Measurements from ENCODE around the gene AUTS2.
A peak's percentile ranks its signal among the peaks of the same experiment; 100 is the strongest.
"Not testable (repeated sequence)": the region's sequence is repeated elsewhere in the genome, so short reads cannot be mapped to it uniquely, and the experiment has no call there.

The AUTS2 gene

DNA sequence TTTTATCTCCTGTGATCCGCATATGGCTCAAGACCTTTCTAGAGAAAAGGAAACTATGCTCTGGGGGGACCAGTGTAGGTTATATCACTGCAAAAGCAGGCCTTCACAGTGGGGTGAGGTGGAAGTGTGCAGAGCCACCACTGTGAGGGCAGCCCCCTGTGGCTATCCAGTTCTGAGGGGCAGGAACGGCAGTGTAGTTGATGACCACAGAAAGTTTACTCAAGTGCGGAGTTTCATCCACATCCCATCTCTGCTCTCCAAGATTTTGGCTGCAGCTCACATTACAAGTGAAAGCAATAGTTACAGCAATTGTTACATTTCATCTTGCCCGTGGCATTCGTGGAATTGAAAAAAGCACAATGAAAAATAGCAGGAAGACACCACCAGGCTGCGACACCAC, 1187.8 kb downstream of the AUTS2 start:
- no peak for DNase-seq

DNA sequence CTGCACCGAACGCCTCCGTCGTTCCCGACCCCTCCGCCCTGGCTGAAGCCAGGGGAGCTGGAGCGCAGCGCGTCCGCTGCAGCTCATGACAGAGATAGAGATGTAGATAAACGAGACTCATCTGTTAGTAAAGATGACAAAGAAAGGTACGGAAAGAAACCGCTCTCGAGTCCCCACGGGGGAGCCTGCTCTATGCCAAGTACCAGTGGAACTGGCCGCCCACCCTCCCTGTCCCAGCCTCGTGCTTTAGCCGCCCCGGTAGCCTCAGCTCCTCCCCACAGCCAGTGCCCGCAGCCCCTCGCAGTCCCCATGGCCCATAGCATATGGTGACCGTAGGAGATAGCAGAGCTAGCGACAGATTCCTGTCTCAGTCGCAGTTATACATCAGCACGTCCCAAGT, 1189.0 kb downstream of the AUTS2 start:
- DNase-seq = no peak

DNA sequence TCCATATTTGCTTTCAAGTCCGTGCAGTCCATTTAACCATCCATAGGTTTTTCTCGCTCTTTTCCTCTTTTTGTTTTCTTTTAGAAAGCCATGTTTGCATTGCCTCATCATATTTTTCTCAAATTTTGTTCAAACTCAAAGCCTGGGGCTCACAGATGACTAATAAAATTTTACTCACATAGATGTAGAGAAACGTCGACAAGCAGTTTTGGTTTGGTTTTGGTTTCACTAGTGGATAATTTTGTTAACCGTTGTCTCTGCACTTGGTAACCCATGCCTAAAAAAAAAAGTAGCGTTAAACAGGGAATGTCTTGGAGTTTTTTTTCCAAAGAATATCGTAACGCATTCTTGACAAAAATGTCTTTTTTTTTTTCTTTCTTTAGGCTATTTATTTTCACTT, 1189.5 kb downstream of the AUTS2 start:
- no peak for DNase-seq

DNA sequence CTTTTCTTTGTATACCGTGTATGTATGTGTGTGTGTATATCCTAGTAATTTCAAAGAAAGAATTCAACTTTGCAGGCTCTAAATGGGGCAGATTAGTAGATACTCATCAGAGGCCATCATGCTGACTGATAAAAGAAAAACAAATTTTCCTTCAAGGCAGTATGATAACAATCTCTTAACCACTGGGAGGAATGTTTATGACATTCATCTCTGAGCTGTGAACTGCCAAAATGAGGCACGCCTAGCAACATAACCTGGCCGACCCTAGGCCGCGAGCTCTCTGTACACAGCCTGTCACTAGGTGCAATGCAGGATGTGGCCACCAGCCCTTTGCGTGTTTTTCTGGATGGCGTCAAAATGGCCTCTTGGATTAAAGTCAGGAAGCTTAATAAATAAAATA, 1190.0 kb downstream of the AUTS2 start:
- no peak for DNase-seq

DNA sequence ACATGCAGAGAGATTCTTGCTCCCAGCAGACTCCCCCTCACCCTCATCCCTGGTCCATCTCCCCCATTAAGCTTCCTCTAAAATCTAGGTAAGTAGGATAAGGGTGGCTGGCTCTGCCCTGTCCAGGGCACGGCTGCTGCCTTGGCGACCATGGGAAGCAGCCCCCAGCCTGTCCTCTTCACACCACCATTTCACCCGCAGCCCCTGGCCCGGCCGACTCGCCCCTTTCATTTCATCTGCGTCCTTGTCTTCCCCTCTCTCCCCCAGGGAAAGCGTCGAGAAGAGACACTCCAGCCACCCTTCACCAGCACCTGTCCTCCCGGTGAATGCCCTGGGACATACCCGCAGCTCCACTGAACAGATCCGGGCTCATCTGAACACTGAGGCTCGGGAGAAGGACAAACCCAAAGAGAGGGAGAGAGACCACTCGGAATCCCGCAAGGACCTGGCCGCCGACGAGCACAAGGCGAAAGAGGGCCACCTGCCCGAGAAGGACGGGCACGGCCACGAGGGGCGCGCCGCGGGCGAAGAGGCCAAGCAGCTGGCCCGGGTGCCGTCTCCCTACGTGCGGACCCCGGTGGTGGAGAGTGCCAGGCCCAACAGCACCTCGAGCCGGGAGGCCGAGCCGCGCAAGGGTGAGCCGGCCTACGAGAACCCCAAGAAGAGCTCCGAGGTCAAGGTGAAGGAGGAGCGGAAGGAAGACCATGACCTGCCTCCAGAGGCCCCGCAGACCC, 1191.4 kb downstream of the AUTS2 start:
- DNase-seq = no peak

DNA sequence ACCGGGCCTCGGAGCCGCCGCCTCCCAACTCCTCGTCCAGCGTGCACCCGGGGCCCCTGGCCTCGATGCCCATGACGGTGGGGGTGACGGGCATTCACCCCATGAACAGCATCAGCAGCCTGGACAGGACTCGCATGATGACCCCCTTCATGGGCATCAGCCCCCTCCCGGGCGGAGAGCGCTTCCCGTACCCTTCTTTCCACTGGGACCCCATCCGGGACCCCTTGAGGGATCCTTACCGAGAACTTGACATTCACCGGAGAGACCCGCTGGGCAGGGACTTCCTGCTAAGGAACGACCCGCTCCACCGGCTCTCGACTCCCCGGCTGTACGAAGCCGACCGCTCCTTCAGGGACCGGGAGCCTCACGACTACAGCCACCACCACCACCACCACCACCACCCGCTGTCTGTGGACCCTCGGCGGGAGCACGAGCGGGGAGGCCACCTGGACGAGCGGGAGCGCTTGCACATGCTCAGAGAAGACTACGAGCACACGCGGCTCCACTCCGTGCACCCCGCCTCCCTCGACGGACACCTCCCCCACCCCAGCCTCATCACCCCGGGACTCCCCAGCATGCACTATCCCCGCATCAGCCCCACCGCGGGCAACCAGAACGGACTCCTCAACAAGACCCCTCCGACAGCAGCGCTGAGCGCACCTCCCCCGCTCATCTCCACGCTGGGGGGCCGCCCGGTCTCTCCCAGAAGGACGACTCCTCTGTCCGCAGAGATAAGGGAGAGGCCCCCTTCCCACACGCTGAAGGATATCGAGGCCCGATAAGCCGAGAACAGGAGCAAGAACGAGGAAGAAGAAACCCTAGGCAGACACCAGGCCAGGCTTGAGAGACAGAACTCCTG, 1192.2 kb downstream of the AUTS2 start:
- no peak for DNase-seq

DNA sequence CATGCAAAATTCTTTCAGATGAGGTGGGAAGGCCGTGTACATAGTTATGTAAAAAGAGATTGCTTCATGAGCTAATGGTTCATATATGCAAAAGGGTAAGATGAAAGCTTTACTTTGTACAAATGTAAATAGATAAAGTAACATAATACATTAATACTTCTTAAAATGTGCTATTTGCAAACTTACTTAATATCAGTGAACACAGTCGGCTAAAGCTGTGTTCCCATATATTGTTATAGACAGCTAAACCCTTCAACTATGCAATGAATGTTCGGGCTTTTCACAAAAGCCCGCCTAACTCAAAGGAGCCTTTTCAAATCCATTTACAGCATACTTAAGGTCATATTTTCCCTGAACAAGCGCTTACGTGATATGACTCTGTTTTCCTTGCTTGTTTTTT, 1193.1 kb downstream of the AUTS2 start:
- DNase-seq = no peak

DNA sequence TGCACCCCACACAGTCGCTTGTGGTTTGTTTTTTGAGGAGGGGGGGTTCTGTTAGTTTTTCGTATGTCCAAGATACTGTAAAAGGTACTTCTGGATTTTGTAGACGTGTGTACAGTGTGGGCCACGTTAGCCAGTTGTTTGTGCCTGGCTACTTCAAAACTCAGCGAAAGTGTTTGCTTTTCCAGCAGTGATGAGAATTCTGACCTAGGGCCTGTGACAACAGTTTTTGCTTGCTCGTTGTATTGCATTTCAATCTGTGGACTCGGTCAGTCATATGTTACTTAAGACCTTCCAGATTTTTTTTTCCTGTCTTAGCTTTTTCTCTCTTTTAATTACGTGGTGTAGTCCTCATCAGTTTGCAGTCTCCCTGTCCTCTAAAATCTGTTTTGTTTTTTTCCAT, 1194.8 kb downstream of the AUTS2 start:
- no peak for DNase-seq

DNA sequence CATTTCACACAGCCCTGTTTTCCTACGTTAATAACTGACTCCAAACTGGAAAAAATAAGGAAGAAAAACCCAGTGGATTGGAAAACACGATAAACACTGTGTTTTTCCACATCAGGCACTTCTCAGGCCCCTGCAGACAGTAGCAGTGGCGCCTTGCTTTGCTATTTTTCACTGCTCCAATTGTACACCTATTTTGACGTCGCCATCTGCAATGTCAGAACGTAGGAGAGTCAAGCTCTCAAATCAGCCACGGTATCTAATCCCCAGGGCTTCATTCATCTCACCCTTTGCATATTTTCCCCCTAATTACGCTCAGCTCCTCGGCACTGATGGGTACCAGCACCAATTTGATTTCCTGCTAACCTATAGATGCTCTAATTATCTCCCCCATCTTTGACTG, 1195.5 kb downstream of the AUTS2 start:
- no peak for DNase-seq

DNA sequence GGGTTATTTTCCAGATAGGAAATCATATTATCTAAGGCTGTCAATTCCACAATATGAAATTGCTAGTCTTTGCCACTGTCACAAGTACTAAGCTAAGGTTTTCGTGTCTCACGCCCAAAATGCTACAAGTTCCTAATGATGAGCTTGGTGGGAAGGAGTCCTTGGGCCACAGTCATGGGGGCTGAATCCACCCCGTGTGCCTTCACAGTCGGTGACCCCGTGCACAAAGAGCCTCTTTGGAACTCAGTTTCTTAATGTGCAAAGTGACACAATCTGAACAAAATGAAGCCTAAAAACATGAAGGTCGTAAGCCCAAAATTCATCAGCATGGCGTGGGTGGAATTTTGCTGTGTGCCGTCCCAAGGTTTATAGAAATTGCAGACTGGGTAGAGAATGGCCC, 1196.7 kb downstream of the AUTS2 start:
- DNase-seq = no peak

DNA sequence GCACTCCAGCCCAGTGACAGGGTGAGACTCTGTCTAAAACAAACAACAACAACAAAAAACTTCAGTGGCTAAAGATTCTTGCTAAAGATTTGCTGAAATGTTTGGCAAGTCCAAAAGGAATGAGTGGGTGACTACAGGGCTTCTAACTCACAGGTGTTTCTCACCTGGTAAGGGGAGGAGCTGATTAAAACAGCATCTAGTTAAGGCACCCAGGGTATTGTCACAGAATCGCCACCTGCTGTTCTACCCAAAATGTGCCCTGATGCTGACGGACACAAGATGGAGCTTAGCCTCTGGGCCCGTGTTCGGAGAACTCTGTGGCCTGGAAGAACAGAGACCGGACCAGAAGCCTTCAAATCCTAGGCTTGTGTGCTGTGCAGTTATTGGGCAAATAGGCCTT, 1197.7 kb downstream of the AUTS2 start:
- no peak for DNase-seq

DNA sequence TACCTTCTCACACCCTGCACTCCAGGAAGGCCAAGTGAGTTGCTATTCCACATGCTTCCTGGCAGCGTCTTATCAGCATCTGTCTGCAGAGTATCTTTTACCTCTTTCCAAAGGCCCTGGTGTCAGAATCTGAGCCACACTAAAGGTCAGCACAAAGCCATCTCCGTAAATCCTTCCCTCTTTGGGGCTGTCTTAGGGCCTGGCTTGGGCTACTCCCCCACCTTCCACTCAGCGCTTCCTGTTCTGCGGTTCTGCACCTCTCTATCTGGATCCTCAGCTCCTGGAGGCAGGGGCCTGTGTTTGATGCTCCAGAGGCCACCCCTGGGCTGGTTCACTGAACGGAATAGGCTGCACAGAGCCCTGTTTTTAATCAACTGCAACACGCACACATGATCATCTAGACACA, 1198.8 kb downstream of the AUTS2 start:
- no peak for DNase-seq

DNA sequence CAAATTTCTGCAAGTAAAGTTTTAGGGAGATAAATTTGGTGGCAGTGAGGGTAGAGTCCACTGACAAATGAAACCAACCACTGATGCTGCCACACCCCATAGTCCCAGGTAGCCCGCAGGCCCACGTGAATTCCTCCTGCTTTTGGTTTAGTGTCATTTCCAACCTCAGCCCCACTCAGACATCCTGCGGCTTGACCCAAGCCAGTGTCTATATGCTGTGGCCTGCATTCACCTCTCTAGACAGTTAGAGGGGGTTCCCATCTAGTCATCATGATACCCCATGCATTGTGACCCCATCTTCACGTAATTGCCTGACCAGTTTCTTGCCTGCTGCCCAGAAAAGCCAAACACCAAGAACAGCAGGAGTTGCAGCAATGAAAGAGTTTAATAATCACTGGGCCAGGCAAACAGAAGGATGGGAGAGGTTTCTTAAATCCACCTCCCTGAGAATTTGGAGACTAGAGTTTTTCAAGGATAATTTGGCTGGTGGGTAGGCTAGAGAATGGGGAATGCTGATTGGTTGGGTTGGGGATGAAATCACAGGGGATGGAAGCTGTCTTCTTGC, 1201.6 kb downstream of the AUTS2 start:
- DNase-seq = no peak

DNA sequence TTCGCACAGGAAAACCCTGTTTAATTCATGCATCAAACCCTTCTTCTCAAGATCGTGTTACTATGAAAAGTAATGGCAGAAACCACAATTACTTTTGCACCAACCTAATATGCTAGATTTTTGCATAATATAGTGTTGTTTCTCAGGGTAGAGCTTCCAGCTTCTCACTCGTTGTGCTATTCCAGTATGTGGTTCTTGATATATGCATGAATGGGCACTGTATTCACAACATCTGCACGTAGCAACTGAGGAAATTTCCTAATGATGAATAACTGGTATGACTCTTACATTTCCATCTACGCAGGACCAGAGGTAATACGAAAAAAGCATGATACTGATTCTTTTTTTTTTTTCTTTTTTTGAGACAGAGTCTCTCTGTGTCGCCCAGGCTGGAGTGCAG, 1207.1 kb downstream of the AUTS2 start:
- no peak for DNase-seq

DNA sequence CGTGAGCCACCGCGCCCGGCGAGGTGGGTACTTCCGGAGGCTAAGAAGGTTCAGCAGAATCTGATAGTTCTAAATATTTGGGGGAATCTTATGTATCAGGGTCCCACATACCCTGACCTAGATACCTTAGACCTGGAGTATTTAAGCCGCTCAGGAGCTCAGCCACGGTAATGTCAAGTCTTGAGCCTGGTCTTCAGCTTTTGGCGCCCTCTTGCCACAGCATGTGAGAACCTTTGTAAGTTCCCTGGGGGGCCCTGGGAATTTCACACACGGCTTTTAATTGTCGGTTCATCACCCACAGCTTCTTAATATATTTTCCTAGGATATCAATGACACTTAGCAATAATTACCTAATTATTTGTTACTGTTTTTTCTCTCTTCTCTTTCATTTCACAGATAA, 1209.4 kb downstream of the AUTS2 start:
- no peak for DNase-seq

DNA sequence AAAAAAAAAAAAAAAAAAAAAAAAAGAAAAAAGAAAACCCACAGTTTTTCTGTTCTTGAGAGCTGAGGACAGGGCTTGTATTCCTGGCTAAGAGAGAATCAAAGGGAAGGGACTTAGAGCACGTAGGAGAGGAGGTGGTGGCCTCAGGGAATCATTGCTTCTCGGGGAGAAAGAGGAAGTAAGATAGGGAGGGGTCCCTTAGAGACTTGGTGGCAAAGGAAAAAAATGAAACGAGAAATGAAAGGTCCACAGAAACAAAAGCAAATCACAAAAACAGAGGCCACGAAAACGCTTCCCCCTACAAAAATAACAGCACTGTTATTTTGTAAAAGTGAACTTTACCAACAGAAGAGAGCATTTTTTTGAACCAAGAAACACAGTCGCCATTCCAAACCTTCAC, 1210.6 kb downstream of the AUTS2 start:
- no peak for DNase-seq

DNA sequence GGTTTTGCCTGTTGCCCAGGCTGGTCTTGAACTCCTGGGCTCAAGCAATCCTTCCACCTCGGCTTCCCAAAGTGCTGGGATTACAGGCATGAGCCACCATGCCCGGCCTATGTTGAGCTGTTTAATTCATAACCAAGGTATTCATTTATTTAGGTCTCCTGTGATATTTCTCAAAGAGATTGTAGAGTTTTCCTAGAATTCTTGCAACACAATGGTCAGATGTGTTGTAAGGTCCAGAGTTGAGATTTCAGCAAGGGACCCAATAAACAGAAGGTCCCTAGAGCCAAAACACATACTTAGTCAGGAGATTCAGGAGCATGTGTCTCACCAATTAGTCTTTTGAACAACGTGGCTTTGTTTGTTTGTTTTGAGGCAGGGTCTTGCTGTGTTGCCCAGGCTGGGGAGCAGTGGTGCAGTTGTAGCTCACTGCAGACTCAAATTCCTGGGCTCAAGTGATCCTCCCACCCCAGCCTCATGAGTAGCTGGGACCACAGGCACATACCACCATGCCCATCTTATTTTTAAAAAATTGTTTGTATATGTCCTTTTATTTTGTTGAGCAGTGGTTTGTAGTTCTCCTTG, 1212.4 kb downstream of the AUTS2 start:
- DNase-seq = no peak

DNA sequence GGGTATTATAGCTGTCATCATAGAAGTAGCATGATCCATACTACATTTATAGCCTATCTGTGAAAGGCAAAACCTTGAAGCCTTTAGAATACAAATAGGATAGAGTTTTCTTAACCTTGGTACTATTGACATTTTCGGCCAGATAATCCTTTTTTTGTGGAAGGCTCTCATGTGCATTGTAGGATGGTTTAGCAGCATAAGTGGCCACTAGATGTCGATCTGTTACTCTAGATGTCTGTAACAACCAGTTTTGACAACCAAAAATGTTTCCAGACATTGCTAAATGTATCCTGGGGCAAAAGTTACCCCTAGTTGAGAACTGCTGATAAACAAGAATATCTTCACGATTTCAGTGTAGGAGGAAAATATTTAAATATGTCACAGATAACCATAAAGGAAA, 1214.2 kb downstream of the AUTS2 start:
- DNase-seq = no peak

DNA sequence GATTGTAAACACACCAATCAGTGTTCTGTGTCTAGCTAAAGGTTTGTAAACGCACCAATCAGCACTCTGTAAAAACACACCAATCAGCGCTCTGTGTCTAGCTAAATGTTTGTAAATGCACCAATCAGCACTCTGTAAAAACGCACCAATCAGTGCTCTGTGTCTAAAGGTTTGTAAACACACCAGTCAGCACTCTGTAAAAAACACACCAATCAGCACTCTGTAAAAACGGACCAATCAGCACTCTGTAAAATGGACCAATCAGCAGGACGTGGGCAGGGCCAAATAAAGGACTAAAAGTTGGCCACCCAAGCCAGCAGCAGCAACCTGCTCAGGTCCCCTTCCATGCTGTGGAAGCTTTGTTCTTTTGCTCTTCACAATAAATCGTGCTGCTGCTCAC, 1224.2 kb downstream of the AUTS2 start:
- DNase-seq = not testable (repeated sequence)

DNA sequence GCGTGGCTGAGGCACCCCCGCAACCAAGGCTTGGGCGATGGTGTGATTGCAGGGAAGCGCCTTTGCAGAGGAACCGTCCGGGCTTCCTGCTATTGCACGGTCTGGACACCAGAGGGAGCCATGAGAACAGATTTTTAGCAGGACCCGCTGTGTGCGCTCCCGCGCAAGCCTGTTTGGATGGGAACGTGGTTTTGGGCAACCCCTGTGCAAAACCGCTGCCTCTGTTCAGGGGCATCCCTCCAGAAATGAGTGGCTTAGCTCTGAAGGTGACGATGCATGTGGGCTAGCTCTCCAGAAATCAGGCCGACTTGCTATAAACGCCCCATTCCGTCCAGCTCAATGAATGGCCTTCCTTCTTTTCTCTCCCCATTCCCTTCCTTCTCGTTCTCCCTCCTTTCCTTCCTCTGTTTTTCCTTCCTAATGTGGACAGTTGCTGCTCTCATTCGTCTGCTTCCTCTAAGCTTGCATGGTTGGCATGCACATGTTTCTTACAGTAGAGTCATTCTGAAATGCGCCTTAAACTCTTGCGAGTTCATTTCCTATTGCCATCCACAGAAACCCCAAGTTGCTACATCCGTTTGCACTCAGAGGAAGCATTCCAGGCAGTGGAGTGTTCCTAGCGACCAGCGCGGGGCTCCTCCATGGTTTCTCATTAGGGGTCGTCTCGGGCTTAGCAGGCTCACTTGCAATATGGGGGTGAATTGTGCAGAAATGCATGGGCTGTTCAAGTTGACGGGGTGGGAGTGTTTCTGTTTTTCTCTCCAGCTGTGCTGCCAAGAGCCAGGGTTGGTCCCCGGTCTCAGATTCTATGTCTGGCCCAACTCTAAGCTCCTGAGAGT, 1231.2 kb downstream of the AUTS2 start:
- DNase-seq = peak; percentile 51

DNA sequence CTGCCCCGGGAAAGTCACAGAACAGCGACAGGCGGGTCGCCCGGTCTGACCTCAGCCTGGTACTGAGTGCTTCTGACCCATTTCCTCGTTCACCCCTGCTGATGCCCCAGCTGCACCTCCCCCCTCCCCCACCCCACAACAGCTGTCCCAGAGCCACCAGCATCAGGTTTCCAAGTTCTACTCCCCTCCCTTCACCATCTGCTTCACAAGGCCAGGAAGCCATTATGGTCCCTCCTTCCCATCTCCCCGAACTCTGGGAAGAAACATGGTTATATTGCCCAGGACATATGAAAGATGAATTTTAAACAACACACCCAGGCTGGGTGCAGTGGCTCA, 1231.8 kb downstream of the AUTS2 start:
- DNase-seq = no peak

DNA sequence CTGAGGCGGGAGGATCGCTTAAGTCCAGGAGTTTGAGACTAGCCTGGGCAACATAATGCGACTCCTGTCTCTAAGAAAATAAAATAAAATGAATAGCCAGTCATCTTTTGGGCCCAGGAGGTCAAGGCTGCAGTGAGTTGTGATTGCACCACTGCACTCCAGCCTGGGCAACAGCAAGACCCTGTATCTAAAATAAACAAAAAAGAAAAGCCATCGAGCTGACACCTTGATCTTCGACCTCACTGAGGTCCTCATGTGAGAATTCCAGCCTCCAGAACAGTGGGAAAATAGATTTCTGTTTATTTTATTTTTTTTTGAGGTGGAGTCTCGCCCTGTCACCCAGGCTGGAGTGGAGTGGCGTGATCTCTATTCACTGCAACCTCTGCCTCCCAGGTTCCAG, 1232.2 kb downstream of the AUTS2 start:
- no peak for DNase-seq

DNA sequence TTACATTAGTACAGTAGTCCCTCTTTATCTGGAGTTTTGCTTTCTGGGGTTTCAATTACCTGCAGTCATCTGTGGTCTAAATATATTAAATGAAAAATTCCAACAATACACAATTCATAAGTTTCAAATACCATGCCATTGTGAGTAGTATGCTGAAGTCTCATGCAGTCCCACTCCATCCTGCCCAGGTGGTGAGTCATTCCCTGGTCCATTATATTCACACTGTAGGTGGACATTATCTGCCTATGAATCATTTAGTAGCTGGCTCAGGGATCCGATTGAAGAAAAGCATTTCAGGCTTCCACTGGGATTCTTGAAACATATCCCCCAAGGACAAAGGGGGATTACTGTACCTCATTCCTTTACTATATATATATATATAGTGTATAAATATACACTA, 1235.5 kb downstream of the AUTS2 start:
- DNase-seq = no peak
